GM21737 (cell line): Measurements from ENCODE around the gene PARVB.

Source experiments
- ATAC-seq: cut with Tn5 transposase; IDR thresholded peaks from one replicate; pipeline ENCODE4 v1.9.1; 2021; ENCODE audit warnings: mild to moderate bottlenecking, moderate library complexity; ENCODE audit not compliant: unreplicated experiment

PARVB gene

GRCh38 chr22:44192816-44193534 lies 168.9 kb downstream of the PARVB start:
- no peak for ATAC-seq

GRCh38 chr22:44193535-44193891 lies 169.4 kb downstream of the PARVB start:
- no peak for ATAC-seq

GRCh38 chr22:44194569-44194968 lies 170.5 kb downstream of the PARVB start:
- no peak for ATAC-seq

GRCh38 chr22:44195189-44195871 lies 171.2 kb downstream of the PARVB start:
- no peak for ATAC-seq

- ATAC-seq: no peak
Measured at GRCh38 chr22:44196241-44196640, 172.1 kb downstream of the PARVB start.

GRCh38 chr22:44196731-44197131 lies 172.6 kb downstream of the PARVB start:
- ATAC-seq: no peak

GRCh38 chr22:44197271-44197670 lies 173.2 kb downstream of the PARVB start:
- no peak for ATAC-seq

- no peak for ATAC-seq
Measured at GRCh38 chr22:44199164-44199563, 175.1 kb downstream of the PARVB start.

GRCh38 chr22:44199866-44200265 lies 175.8 kb downstream of the PARVB start:
- no peak for ATAC-seq

- ATAC-seq: no peak
Measured at GRCh38 chr22:44200451-44200850, 176.3 kb downstream of the PARVB start.

GRCh38 chr22:44200855-44201550 lies 176.9 kb downstream of the PARVB start:
- no peak for ATAC-seq

GRCh38 chr22:44201665-44202064 lies 177.6 kb downstream of the PARVB start:
- no peak for ATAC-seq

- no peak for ATAC-seq
Measured at GRCh38 chr22:44202261-44202789, 178.2 kb downstream of the PARVB start.

- no peak for ATAC-seq
Measured at GRCh38 chr22:44203203-44203602, 179.1 kb downstream of the PARVB start.

- ATAC-seq: no peak
Measured at GRCh38 chr22:44204739-44205515, 180.8 kb downstream of the PARVB start.

- ATAC-seq: no peak
Measured at GRCh38 chr22:44205516-44206329, 181.6 kb downstream of the PARVB start.

GRCh38 chr22:44206330-44206645 lies 182.2 kb downstream of the PARVB start:
- ATAC-seq: no peak

- ATAC-seq: no peak
Measured at GRCh38 chr22:44206696-44207095, 182.6 kb downstream of the PARVB start.

GRCh38 chr22:44207173-44207980 lies 183.3 kb downstream of the PARVB start:
- ATAC-seq: no peak

- ATAC-seq: no peak
Measured at GRCh38 chr22:44207981-44208317, 183.8 kb downstream of the PARVB start.
